ENCODE data around the gene MAF.

Gene MAF

DNA sequence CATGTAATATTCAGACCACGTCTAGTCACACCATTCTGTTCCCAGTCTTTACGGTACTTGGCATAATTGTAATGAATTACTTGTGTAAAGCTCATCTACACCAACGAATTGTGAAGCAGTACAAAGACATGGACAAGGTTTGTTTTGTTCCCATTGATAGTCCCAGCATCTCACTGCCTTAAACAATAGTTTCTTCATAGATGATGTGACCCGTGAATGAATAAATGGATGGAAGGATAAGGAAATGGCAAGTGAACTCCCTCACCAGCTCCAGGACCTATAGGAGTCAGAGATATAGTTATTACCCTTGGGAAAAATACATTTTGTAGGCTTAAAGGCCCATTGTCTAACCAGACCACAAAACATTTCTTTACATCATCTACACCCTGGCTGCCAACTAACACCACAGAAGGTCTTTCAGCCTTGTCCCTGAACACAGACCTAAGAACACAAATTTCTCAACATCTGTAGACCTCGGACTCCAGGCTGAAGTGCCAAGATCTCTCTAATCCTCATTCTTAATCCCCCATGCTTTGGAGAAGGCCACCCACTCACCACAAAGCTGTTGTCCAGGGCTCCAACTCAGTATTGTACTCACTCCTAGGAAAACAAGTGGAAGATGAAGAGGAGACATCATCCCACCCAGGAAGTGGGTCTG, 38.2 kb downstream of the MAF start:
- DNase-seq = no peak
- no peaks in the 10 kb centered on the region for H3K9me3 Mint-ChIP-seq
- H3K36me3 Mint-ChIP-seq = no peaks in the 10 kb centered on the region
- no peaks in the 10 kb centered on the region for H3K4me1 Mint-ChIP-seq
- H3K27ac Mint-ChIP-seq = no peak overlapping the region
- no peak overlapping the region for H3K4me3 Mint-ChIP-seq
- peaks cover 27% of the 10 kb centered on the region for H3K27me3 Mint-ChIP-seq
- CTCF ChIA-PET = no interaction called here

GRCh38 chr16:79561729-79562128, 38.8 kb downstream of the MAF start:
- no peaks in the 10 kb centered on the region for H3K9me3 Mint-ChIP-seq
- CTCF ChIA-PET = no interaction called here
- H3K27me3 Mint-ChIP-seq = peaks cover 31% of the 10 kb centered on the region
- no peaks in the 10 kb centered on the region for H3K4me1 Mint-ChIP-seq
- no peak overlapping the region for H3K27ac Mint-ChIP-seq
- H3K4me3 Mint-ChIP-seq = no peak overlapping the region
- no peak for DNase-seq
- H3K36me3 Mint-ChIP-seq = no peaks in the 10 kb centered on the region

DNA sequence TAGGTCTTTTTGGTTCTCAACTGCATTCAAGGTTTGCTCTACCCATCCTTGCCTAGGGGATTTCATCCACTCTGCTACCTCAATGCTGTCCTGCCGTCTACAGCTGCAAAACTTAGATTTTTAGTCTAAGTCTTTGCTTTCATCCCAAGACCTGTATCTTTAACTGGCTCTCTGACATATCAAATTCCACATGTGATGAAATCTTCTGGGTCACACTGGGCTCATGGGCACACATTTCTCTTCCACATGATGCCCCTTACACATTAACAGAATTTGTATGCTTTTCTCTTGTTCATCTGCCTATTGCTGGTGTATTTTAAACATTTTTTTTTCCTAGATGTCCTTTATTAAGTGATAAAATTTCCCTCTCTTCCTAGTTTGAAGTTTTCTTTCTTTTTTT, 39.6 kb downstream of the MAF start:
- no peak for DNase-seq
- Mint-ChIP-seq H3K36me3 (no peaks in the 10 kb centered on the region), H3K4me1 (no peaks in the 10 kb centered on the region), H3K9me3 (no peaks in the 10 kb centered on the region), H3K4me3 (no peak overlapping the region), H3K27ac (no peak overlapping the region), H3K27me3 (peaks cover 23% of the 10 kb centered on the region)
- CTCF ChIA-PET = no interaction called here

DNA sequence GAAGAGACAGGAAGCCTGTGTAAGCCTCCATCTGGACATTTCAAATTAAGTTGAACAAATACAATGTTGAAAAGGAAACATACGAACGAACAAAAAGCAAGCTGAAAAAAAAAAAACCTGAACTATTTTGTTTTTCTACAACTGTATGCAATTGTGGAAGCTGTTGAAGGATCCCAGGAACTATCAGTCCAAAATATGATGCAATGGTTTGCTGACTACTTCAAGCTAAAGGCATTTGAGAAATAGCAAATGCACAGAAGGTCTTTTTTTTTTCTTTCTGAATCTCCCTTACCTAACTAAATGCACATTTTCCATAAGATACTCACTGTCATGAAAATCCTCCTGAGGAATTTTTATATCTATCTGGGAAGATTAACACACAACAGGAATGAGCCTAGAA, 40.2 kb downstream of the MAF start:
- Mint-ChIP-seq H3K36me3 (no peaks in the 10 kb centered on the region), H3K27me3 (peaks cover 20% of the 10 kb centered on the region), H3K9me3 (no peaks in the 10 kb centered on the region), H3K27ac (no peak overlapping the region), H3K4me3 (no peak overlapping the region), H3K4me1 (no peaks in the 10 kb centered on the region)
- CTCF ChIA-PET = no interaction called here
- no peak for DNase-seq

DNA sequence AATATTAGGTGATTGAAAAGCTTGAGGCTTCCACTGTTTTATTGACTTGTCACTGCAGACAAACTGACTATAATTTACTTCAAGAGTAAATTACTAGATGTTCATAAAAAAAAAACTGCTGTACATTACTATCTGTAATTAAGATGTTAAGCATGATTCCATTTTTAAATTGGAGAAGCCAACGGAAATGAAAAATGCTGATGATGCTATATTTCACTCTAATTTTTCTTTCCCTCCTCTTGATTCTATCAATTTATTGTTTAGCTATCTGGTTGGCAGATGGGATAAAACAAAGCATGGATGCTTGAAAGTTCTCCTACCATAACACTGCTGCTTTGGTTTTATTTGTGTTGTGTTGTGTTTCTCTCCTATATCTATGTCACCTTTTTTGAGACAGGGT, 41.0 kb downstream of the MAF start:
- DNase-seq = no peak
- H3K4me3 Mint-ChIP-seq = no peak overlapping the region
- no peak overlapping the region for H3K27ac Mint-ChIP-seq
- H3K4me1 Mint-ChIP-seq = no peaks in the 10 kb centered on the region
- H3K9me3 Mint-ChIP-seq = no peaks in the 10 kb centered on the region
- no peaks in the 10 kb centered on the region for H3K36me3 Mint-ChIP-seq
- peaks cover 23% of the 10 kb centered on the region for H3K27me3 Mint-ChIP-seq
- CTCF ChIA-PET = no interaction called here

DNA sequence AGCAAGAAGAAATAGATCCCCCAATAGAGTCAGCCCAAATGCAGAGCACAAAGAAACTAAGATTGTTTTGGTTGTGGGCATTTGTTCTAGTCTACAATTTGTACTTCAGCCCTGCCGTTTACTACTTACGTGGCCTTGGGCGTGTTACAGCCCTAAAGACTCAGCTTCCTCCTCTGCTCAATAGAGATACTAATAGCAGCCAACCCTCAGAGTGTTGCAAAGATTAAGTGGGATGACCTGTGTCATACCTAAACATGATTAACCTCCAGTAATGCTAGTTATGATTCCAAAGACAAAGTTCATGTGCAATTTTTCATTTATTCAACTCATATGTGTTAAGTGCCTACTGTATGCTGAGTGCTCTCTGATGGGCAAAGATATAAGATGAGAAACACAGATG, 43.1 kb downstream of the MAF start:
- Mint-ChIP-seq H3K36me3 (no peaks in the 10 kb centered on the region), H3K27ac (no peak overlapping the region), H3K9me3 (no peaks in the 10 kb centered on the region), H3K4me1 (no peaks in the 10 kb centered on the region), H3K4me3 (no peak overlapping the region), H3K27me3 (peaks cover 30% of the 10 kb centered on the region)
- CTCF ChIA-PET = no interaction called here
- DNase-seq = no peak

DNA sequence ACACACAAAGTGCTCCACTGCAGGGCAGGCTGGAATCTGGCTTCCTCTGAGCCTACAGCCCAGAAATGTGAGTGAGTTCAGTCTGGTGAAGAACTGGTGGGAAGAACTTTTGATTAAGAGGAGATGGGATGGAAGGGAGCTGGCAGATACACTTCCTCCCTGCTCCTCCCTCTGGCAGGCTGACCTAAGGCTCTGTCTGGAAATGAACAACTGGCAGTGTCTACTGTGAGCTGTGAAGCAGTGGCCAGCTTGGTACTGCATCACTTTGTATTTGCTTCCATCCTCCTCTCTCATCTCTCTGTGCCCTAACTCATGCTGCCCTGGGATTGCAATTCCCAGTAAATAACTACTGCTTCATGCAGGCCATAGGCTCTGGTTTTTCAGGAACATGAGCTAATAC, 45.6 kb downstream of the MAF start:
- Mint-ChIP-seq H3K4me3 (no peak overlapping the region), H3K36me3 (no peaks in the 10 kb centered on the region), H3K27ac (no peak overlapping the region), H3K27me3 (peaks cover 36% of the 10 kb centered on the region), H3K9me3 (no peaks in the 10 kb centered on the region), H3K4me1 (no peaks in the 10 kb centered on the region)
- no peak for DNase-seq
- CTCF ChIA-PET = interaction anchor here (0.6 kb wide), 1 partner anchor 227 kb away, joined by 3 read pairs; no protein-coding TSS in a partner anchor

- no peak for DNase-seq
- CTCF ChIA-PET = no interaction called here
- H3K27ac Mint-ChIP-seq = no peak overlapping the region
- no peaks in the 10 kb centered on the region for H3K4me1 Mint-ChIP-seq
- no peaks in the 10 kb centered on the region for H3K36me3 Mint-ChIP-seq
- no peak overlapping the region for H3K4me3 Mint-ChIP-seq
- H3K9me3 Mint-ChIP-seq = no peaks in the 10 kb centered on the region
- H3K27me3 Mint-ChIP-seq = peaks cover 36% of the 10 kb centered on the region
Measured at GRCh38 chr16:79550373-79550772, 50.2 kb downstream of the MAF start.

GRCh38 chr16:79547085-79547484, 53.5 kb downstream of the MAF start:
- H3K36me3 Mint-ChIP-seq = no peaks in the 10 kb centered on the region
- no peak for DNase-seq
- no peaks in the 10 kb centered on the region for H3K4me1 Mint-ChIP-seq
- H3K9me3 Mint-ChIP-seq = no peaks in the 10 kb centered on the region
- H3K27ac Mint-ChIP-seq = no peak overlapping the region
- peaks cover 14% of the 10 kb centered on the region for H3K27me3 Mint-ChIP-seq
- no peak overlapping the region for H3K4me3 Mint-ChIP-seq
- CTCF ChIA-PET = no interaction called here
